ENCODE results near the gene FMNL2. TPM values are rescaled to one million over a fixed set of nuclear protein-coding genes. Genes with fewer than 3 reads are reported as not detected.

The FMNL2 gene
- polyA plus RNA-seq, 4 donors = 7.0 to 23.3 (median 8.7) TPM

DNA sequence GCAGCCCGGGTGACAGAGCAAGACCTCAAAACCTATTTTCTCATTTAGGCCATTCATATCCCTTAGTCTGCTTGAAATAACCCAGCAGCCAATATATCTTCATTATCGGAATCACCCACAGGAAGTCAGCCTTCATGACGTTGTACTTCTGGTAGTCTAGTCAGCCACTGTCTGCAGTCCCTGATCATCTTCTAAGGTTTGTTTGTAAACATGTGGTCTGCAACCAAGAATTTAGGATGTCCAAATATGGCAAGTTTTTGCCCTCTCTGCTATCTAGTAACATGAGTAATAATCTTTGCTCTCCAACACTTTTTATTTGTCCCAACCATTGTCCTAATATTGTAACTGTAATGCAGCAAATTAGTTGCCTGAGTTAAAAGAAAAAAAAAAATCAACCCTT is 289.8 kb downstream of the FMNL2 start:
- FAIRE-seq (no peak), DNase-seq (no peak)
- peaks cover 0 to 16% (median 3%) of the 10 kb centered on the region in 3 donors for H3K36me3 ChIP-seq (ENCODE audit: control insufficient read depth in 3 of 3, insufficient read depth in 2 of 3, low read depth in 1 of 3, low read length in 3 of 3)
- H3K4me1 ChIP-seq (ENCODE audit: control insufficient read depth in 3 of 3, insufficient read depth in 2 of 3, low read depth in 1 of 3, low read length in 2 of 3) = no peaks in the 10 kb centered on the region
- H3K27me3 ChIP-seq (ENCODE audit: control insufficient read depth in 3 of 3, insufficient read depth in 3 of 3, low read length in 3 of 3) = no peaks in the 10 kb centered on the region
- H3K4me3 ChIP-seq (ENCODE audit: low read depth in 1 of 3, low read length in 3 of 3) = no peak overlapping the region
- H3K9me3 ChIP-seq (ENCODE audit: control insufficient read depth in 2 of 2, insufficient read depth in 1 of 2, low read depth in 1 of 2, low read length in 1 of 2) = no peaks in the 10 kb centered on the region
- WGBS, 3 donors = 74 to 89% (median 80%) methylated on average over 3 of the region's 3 CpGs
- no peak overlapping the region for H3K27ac ChIP-seq (ENCODE audit: low read depth in 1 of 3, low read length in 2 of 3)

DNA sequence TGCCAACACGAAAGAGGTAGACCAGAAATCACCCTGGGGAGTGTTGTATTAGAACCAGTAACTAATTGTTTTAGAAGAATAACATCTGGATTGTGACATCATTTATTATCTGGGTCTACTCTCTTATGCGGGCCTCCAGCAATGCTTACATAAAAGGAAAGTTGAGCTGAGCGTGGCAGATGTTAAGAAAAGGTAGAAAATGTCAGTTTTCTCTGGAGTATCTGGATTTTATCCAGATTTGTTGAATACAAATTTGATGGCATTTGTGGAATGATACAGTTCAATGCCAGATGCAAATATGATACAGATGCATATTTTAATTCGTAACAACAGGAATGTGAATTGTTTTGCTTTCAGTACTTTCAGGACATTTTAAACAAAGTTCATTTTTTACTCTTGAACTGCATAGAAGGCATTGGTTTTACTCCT is 292.0 kb downstream of the FMNL2 start:
- H3K4me1 ChIP-seq (ENCODE audit: control insufficient read depth in 3 of 3, insufficient read depth in 2 of 3, low read depth in 1 of 3, low read length in 2 of 3) = no peaks in the 10 kb centered on the region
- no peak overlapping the region for H3K27ac ChIP-seq (ENCODE audit: low read depth in 1 of 3, low read length in 2 of 3)
- FAIRE-seq (no peak), DNase-seq (no peak)
- peaks cover 0 to 12% (median 2%) of the 10 kb centered on the region in 3 donors for H3K36me3 ChIP-seq (ENCODE audit: control insufficient read depth in 3 of 3, insufficient read depth in 2 of 3, low read depth in 1 of 3, low read length in 3 of 3)
- 65 to 67% (median 66%) methylated on average over 4 of the region's 4 CpGs for WGBS, 3 donors
- H3K27me3 ChIP-seq (ENCODE audit: control insufficient read depth in 3 of 3, insufficient read depth in 3 of 3, low read length in 3 of 3) = no peaks in the 10 kb centered on the region
- no peak overlapping the region for H3K4me3 ChIP-seq (ENCODE audit: low read depth in 1 of 3, low read length in 3 of 3)
- H3K9me3 ChIP-seq (ENCODE audit: control insufficient read depth in 2 of 2, insufficient read depth in 1 of 2, low read depth in 1 of 2, low read length in 1 of 2) = no peaks in the 10 kb centered on the region

DNA sequence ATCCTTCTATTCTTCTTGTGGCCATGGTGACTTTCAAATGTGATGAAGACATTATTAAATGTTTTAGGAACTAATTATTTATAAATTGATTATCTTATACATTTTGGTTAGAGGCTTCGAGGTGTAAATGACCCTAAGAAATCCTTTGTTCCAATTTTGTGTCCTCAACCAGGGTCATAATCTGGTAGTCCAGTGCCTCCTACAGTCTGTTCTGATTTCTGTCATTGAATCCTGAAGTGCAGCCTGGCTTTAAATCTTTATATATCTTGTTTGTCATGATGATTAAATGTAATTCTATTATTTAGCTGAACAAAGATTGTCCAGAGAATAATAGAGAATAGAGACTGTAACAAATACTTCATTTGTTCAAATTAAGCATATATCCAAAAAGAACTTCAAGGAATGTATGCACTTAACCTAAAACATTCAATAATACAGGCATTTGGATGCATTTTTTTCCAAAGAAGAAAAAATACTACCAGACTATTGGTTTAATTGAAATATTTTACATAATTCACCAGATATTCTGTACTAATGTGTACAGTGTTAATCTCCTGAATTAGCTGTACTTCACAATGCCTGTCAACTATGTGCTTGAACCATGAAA is 292.5 kb downstream of the FMNL2 start:
- Histone ChIP-seq H3K4me3 (ENCODE audit: low read depth in 1 of 3, low read length in 3 of 3) (no peak overlapping the region), H3K36me3 (ENCODE audit: control insufficient read depth in 3 of 3, insufficient read depth in 2 of 3, low read depth in 1 of 3, low read length in 3 of 3) (peaks cover 0 to 13% (median 2%) of the 10 kb centered on the region in 3 donors), H3K27ac (ENCODE audit: low read depth in 1 of 3, low read length in 2 of 3) (no peak overlapping the region), H3K27me3 (ENCODE audit: control insufficient read depth in 3 of 3, insufficient read depth in 3 of 3, low read length in 3 of 3) (no peaks in the 10 kb centered on the region), H3K4me1 (ENCODE audit: control insufficient read depth in 3 of 3, insufficient read depth in 2 of 3, low read depth in 1 of 3, low read length in 2 of 3) (no peaks in the 10 kb centered on the region), H3K9me3 (ENCODE audit: control insufficient read depth in 2 of 2, insufficient read depth in 1 of 2, low read depth in 1 of 2, low read length in 1 of 2) (no peaks in the 10 kb centered on the region)
- FAIRE-seq (no peak), DNase-seq (peak; percentile 35 to 48)
- whole genome bisulfite sequencing, 3 donors = 0 to 4% (median 3%) methylated on average over 1 of the region's 1 CpG

DNA sequence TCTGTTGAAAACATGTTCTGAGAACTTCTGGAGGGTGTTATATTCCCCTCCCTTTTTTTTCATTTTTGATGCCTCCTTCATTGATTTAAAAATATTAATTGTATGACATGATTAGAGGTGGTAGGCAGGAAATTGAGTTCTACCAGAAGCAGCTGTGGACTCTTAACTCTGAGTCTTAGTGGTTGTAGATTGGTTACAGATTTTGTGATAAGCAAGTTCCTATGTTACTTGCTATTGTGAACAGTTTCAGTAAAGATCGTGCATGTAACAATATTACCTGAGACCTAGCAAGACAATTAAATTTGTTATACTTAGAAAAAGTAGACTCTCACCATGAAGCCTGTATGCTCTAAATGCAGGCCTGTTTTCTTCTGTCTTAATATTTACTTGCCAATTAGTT is 294.2 kb downstream of the FMNL2 start:
- FAIRE-seq (no peak), DNase-seq (no peak)
- no peaks in the 10 kb centered on the region for H3K9me3 ChIP-seq (ENCODE audit: control insufficient read depth in 2 of 2, insufficient read depth in 1 of 2, low read depth in 1 of 2, low read length in 1 of 2)
- WGBS, 3 donors = 36 to 84% (median 78%) methylated on average over 1 of the region's 1 CpG
- no peaks in the 10 kb centered on the region for H3K4me1 ChIP-seq (ENCODE audit: control insufficient read depth in 3 of 3, insufficient read depth in 2 of 3, low read depth in 1 of 3, low read length in 2 of 3)
- H3K27ac ChIP-seq (ENCODE audit: low read depth in 1 of 3, low read length in 2 of 3) = no peak overlapping the region
- H3K36me3 ChIP-seq (ENCODE audit: control insufficient read depth in 3 of 3, insufficient read depth in 2 of 3, low read depth in 1 of 3, low read length in 3 of 3) = peaks cover 2 to 11% (median 2%) of the 10 kb centered on the region in 3 donors
- no peak overlapping the region for H3K4me3 ChIP-seq (ENCODE audit: low read depth in 1 of 3, low read length in 3 of 3)
- no peaks in the 10 kb centered on the region for H3K27me3 ChIP-seq (ENCODE audit: control insufficient read depth in 3 of 3, insufficient read depth in 3 of 3, low read length in 3 of 3)

DNA sequence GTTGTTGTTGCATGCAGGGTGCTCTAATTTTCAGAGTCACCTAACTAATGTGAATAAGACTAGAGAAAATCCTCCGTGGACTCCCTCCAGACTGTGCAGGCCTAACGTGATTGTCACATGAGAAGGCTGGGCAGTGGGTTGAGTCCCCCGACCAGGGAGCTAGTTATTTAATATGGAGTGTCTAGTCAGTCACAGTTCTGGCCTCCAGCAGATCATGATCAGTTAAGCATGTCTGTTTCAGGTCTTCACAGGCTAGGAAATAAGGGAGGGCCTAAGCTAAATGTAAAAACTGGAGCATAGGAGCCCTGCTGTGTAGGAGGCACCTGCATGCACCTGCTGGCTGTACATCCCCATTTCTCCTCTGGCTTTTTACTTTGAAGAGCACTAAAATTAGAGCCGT is 295.5 kb downstream of the FMNL2 start:
- Histone ChIP-seq H3K27ac (ENCODE audit: low read depth in 1 of 3, low read length in 2 of 3) (no peak overlapping the region), H3K9me3 (ENCODE audit: control insufficient read depth in 2 of 2, insufficient read depth in 1 of 2, low read depth in 1 of 2, low read length in 1 of 2) (no peaks in the 10 kb centered on the region), H3K4me1 (ENCODE audit: control insufficient read depth in 3 of 3, insufficient read depth in 2 of 3, low read depth in 1 of 3, low read length in 2 of 3) (no peaks in the 10 kb centered on the region), H3K36me3 (ENCODE audit: control insufficient read depth in 3 of 3, insufficient read depth in 2 of 3, low read depth in 1 of 3, low read length in 3 of 3) (peaks cover 2 to 11% (median 2%) of the 10 kb centered on the region in 3 donors), H3K27me3 (ENCODE audit: control insufficient read depth in 3 of 3, insufficient read depth in 3 of 3, low read length in 3 of 3) (no peaks in the 10 kb centered on the region), H3K4me3 (ENCODE audit: low read depth in 1 of 3, low read length in 3 of 3) (no peak overlapping the region)
- FAIRE-seq = no peak
- 87 to 91% (median 89%) methylated on average over 4 of the region's 4 CpGs for WGBS, 3 donors
- no peak for DNase-seq

DNA sequence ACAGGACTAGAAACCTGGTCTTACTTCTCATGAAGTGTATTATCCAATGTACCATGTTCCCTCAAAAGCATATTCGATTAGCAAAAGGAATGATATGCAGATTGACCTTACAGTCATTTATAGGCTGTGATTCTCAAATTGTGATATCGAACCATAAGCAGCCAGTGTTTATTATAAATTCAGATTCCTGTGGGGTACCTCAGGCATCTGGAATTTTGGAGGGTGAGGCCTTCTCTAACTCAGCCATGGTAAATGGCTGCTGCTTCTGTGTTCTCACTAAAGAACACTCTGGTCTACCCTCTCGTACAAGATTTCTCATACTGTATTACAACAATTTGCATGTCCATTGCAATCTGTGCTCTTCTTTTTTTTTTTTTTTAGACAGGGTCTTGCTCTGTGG is 297.8 kb downstream of the FMNL2 start:
- DNase-seq (no peak), FAIRE-seq (no peak)
- Histone ChIP-seq H3K27me3 (ENCODE audit: control insufficient read depth in 3 of 3, insufficient read depth in 3 of 3, low read length in 3 of 3) (no peaks in the 10 kb centered on the region), H3K36me3 (ENCODE audit: control insufficient read depth in 3 of 3, insufficient read depth in 2 of 3, low read depth in 1 of 3, low read length in 3 of 3) (peaks cover 0 to 24% (median 2%) of the 10 kb centered on the region in 3 donors), H3K4me1 (ENCODE audit: control insufficient read depth in 3 of 3, insufficient read depth in 2 of 3, low read depth in 1 of 3, low read length in 2 of 3) (no peaks in the 10 kb centered on the region), H3K27ac (ENCODE audit: low read depth in 1 of 3, low read length in 2 of 3) (no peak overlapping the region), H3K4me3 (ENCODE audit: low read depth in 1 of 3, low read length in 3 of 3) (no peak overlapping the region), H3K9me3 (ENCODE audit: control insufficient read depth in 2 of 2, insufficient read depth in 1 of 2, low read depth in 1 of 2, low read length in 1 of 2) (no peaks in the 10 kb centered on the region)
- 87 to 99% (median 93%) methylated on average over 3 of the region's 3 CpGs for WGBS, 3 donors

DNA sequence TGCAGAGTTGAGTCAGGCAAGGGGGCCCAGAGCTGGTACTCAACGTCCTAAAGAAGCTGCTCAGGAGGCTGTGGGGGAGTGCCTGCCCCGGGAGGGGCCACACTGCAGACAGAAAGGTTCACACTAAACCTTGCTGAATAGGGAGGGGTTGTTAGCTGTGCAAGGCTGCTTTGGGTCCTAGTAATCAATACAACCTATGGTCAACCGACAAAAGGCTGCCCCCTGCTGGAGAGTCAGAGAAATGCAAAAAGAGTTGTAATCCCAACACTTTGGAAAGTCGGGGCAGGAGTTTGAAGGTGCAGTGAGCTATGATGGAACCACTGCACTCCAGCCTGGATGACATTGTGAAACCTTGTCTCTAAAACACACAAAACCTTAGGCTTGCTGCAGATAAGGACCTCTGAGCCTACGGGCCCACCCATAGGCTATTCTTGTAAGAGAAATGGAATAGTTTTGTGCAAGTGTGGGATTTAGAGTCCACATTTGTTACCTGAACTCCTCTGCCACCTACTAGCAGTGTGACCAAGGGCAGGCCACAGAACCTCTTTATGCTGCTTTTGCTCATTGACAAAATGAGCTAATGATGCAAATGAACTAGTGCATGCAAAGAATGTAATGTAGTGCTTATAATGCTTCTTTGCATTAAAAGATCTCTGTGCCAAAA is 300.8 kb downstream of the FMNL2 start:
- H3K36me3 ChIP-seq (ENCODE audit: control insufficient read depth in 3 of 3, insufficient read depth in 2 of 3, low read depth in 1 of 3, low read length in 3 of 3) = peaks cover 0 to 35% (median 2%) of the 10 kb centered on the region in 3 donors
- no peak overlapping the region for H3K4me3 ChIP-seq (ENCODE audit: low read depth in 1 of 3, low read length in 3 of 3)
- 18 to 30% (median 30%) methylated on average over 5 of the region's 5 CpGs for WGBS, 3 donors
- H3K9me3 ChIP-seq (ENCODE audit: control insufficient read depth in 2 of 2, insufficient read depth in 1 of 2, low read depth in 1 of 2, low read length in 1 of 2) = no peaks in the 10 kb centered on the region
- FAIRE-seq (no peak), DNase-seq (peak; percentile 64 to 68)
- H3K4me1 ChIP-seq (ENCODE audit: control insufficient read depth in 3 of 3, insufficient read depth in 2 of 3, low read depth in 1 of 3, low read length in 2 of 3) = no peaks in the 10 kb centered on the region
- H3K27ac ChIP-seq (ENCODE audit: low read depth in 1 of 3, low read length in 2 of 3) = no peak overlapping the region
- H3K27me3 ChIP-seq (ENCODE audit: control insufficient read depth in 3 of 3, insufficient read depth in 3 of 3, low read length in 3 of 3) = no peaks in the 10 kb centered on the region

DNA sequence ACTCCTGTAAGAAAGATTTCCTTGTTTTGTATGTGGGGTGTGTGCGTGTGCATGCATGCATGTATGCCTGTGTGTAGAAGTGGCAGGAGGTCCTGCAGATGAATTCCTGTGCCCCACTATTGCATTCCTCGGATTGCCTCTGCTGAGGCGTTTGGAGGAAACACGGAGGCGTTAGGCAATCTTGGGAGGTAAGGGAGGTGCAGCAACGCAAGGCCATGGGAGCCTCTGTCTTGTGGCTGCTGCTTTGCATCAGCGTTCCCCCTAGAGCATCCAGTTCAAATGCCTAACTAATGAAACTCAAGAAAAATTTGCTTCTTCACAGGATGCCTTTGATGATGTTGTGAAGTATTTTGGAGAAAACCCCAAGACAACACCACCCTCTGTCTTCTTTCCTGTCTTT is 302.3 kb downstream of the FMNL2 start:
- FAIRE-seq = no peak
- Histone ChIP-seq H3K27ac (ENCODE audit: low read depth in 1 of 3, low read length in 2 of 3) (no peak overlapping the region), H3K4me1 (ENCODE audit: control insufficient read depth in 3 of 3, insufficient read depth in 2 of 3, low read depth in 1 of 3, low read length in 2 of 3) (no peaks in the 10 kb centered on the region), H3K36me3 (ENCODE audit: control insufficient read depth in 3 of 3, insufficient read depth in 2 of 3, low read depth in 1 of 3, low read length in 3 of 3) (peaks cover 0 to 32% (median 2%) of the 10 kb centered on the region in 3 donors), H3K27me3 (ENCODE audit: control insufficient read depth in 3 of 3, insufficient read depth in 3 of 3, low read length in 3 of 3) (no peaks in the 10 kb centered on the region), H3K4me3 (ENCODE audit: low read depth in 1 of 3, low read length in 3 of 3) (no peak overlapping the region), H3K9me3 (ENCODE audit: control insufficient read depth in 2 of 2, insufficient read depth in 1 of 2, low read depth in 1 of 2, low read length in 1 of 2) (no peaks in the 10 kb centered on the region)
- WGBS, 3 donors = 83 to 92% (median 91%) methylated on average over 7 of the region's 7 CpGs
- no peak for DNase-seq
